B cell (primary cell): ENCODE data around the gene SLC16A10. TPM values are rescaled to one million over a fixed set of nuclear protein-coding genes. Genes with fewer than 3 reads are reported as not detected.

ENCODE experiments used
- ATAC-seq: fragments of 200-7000 bp; cut with Tn5 transposase; one replicate; pipeline ENCODE4 v1.10.0; 2021; ENCODE audit warnings: low read depth, mild to moderate bottlenecking, moderate number of reproducible peaks, moderate library complexity
- CTCF ChIA-PET: fragments of 350-600 bp; sonication (Branson Sonifier 250); formaldehyde crosslinking; loops from one replicate; lab custom pipeline; 2021; ENCODE audit warnings: antibody characterized with exemption, inconsistent platforms; lab: Charles Lee
- POLR2A ChIA-PET: fragments of 350-600 bp; sonication (Branson Sonifier 250); formaldehyde crosslinking; loops from one replicate; lab custom pipeline; 2021; ENCODE audit warnings: antibody characterized with exemption; lab: Charles Lee
- DNase-seq: peaks from one replicate; pipeline ENCODE4 v3.0.0; 2013
- H2AFZ ChIP-seq: 2 replicates; pipeline ENCODE4 v1.6.1; 2012; ENCODE audit warnings: mild to moderate bottlenecking, low read depth, low read length; ENCODE audit not compliant: insufficient read depth, poor library complexity, severe bottlenecking
- H3K27ac ChIP-seq, 2 donors: 1 replicate in 1 of 2; 2 replicates in 1 of 2; pipeline ENCODE4 v1.5.1; 2012 to 2013; ENCODE audit warnings: low read length in 2 of 2, mild to moderate bottlenecking in 2 of 2, moderate library complexity in 1 of 2
- H3K27me3 ChIP-seq, 4 experiments: fragments of 200-600 bp in 1 of 4; sonication (generic) in 1 of 4; replicated peaks in 1 of 4; 1 replicate in 2 of 4; 2 replicates in 2 of 4; pipeline versions ENCODE4 v1.6.1 to v1.7.0; 2013 to 2016; ENCODE audit warnings: low read length in 3 of 4, mild to moderate bottlenecking in 2 of 4, mixed read lengths in 1 of 4, moderate library complexity in 1 of 4; ENCODE audit not compliant: insufficient read depth in 4 of 4, control insufficient read depth in 3 of 4; ENCODE audit errors: control extremely low read depth in 1 of 4
- H3K36me3 ChIP-seq, 2 experiments: replicated peaks in 1 of 2; 1 replicate in 1 of 2; 2 replicates in 1 of 2; pipeline versions ENCODE4 v1.6.1 to v1.7.1; 2013; ENCODE audit warnings: low read length in 1 of 2; ENCODE audit not compliant: insufficient read depth in 2 of 2, control insufficient read depth in 1 of 2; ENCODE audit errors: control extremely low read depth in 1 of 2, extremely low read depth in 1 of 2
- H3K4me1 ChIP-seq, 2 donors: fragments of 200-600 bp in 1 of 2; sonication (generic) in 1 of 2; 1 replicate in 1 of 2; 2 replicates in 1 of 2; pipeline versions ENCODE4 v1.5.1 to v1.6.1; 2013 to 2017; ENCODE audit warnings: low read length in 2 of 2; ENCODE audit not compliant: control insufficient read depth in 2 of 2, insufficient read depth in 2 of 2
- H3K4me2 ChIP-seq: replicated peaks from 2 replicates; pipeline ENCODE3; 2012; ENCODE audit warnings: mild to moderate bottlenecking, low read depth, low read length; ENCODE audit not compliant: poor library complexity, severe bottlenecking
- H3K4me3 ChIP-seq, 5 experiments: fragments of 200-600 bp in 1 of 5; sonication (generic) in 1 of 5; 1 replicate in 3 of 5; 2 replicates in 2 of 5; pipeline versions ENCODE4 v1.5.1 to v1.7.0; 2011 to 2016; ENCODE audit warnings: low read length in 4 of 5, mild to moderate bottlenecking in 4 of 5, low read depth in 2 of 5, control low read depth in 1 of 5, moderate library complexity in 1 of 5; ENCODE audit not compliant: insufficient read depth in 1 of 5; ENCODE audit errors: control extremely low read depth in 1 of 5, extremely low read depth in 1 of 5
- H3K79me2 ChIP-seq: fragments of 200-600 bp; sonication (generic); one replicate; pipeline ENCODE4 v1.6.0; 2016; ENCODE audit warnings: low read length; ENCODE audit not compliant: control insufficient read depth, insufficient read depth
- H3K9ac ChIP-seq: fragments of 200-600 bp; sonication (generic); 2 replicates; pipeline ENCODE4 v1.6.1; 2017; ENCODE audit warnings: mild to moderate bottlenecking, low read length, moderate library complexity
- H3K9me3 ChIP-seq, 3 donors: one replicate each; pipeline versions ENCODE4 v1.6.1 to v1.7.1; 2013; ENCODE audit warnings: low read length in 2 of 3; ENCODE audit not compliant: control insufficient read depth in 2 of 3, insufficient read depth in 1 of 3; ENCODE audit errors: control extremely low read depth in 1 of 3
- H4K20me1 ChIP-seq: 2 replicates; pipeline ENCODE4 v1.6.0; 2012; ENCODE audit warnings: mild to moderate bottlenecking, low read length; ENCODE audit not compliant: insufficient read depth, control insufficient read depth, poor library complexity, severe bottlenecking
- H3K27ac Mint-ChIP-seq: one replicate; pipeline ENCODE4 v1.8.0; 2021; ENCODE audit warnings: mixed read lengths
- H3K27me3 Mint-ChIP-seq: one replicate; pipeline ENCODE4 v1.8.0; 2021; ENCODE audit warnings: mixed read lengths
- H3K4me1 Mint-ChIP-seq: one replicate; pipeline ENCODE4 v1.8.0; 2021; ENCODE audit warnings: mixed read lengths
- H3K4me3 Mint-ChIP-seq: one replicate; pipeline ENCODE4 v1.8.0; 2021; ENCODE audit warnings: mixed read lengths
- H3K9me3 Mint-ChIP-seq: one replicate; pipeline ENCODE4 v1.8.0; 2022; ENCODE audit warnings: mixed read lengths; ENCODE audit not compliant: insufficient read depth
- CTCF ChIP-seq: fragments of 200-600 bp; IDR thresholded peaks from one replicate; pipeline ENCODE4 v1.8.0; 2022; ENCODE audit warnings: antibody characterized with exemption, mild to moderate bottlenecking
- EZH2 ChIP-seq: IDR thresholded peaks from 2 replicates; pipeline ENCODE4 v1.6.1; 2012; ENCODE audit warnings: borderline replicate concordance, low read depth, mild to moderate bottlenecking, moderate library complexity, low read length; ENCODE audit not compliant: insufficient read depth, poor library complexity, severe bottlenecking
- WGBS: methylation state at CpG from one replicate; pipeline ENCODE4 v1.1.5; 2013; ENCODE audit warnings: missing lambda C conversion rate; ENCODE audit not compliant: insufficient coverage; 5-methylcytosine and 5-hydroxymethylcytosine counted together
- intact Hi-C: fragments of 100-400 bp; cut with micrococcal nuclease; formaldehyde crosslinking; loops from one replicate; pipeline ENCODE4 v1.10.0; 2022
- polyA plus RNA-seq: library from polyadenylated mRNA; depleted of rRNA; stranded (reverse); fragments of >200 nt; gene quantifications from 2 replicates; pipeline ENCODE4 v1.2.3, GENCODE V29; 2012
- total RNA-seq, 2 donors: library from RNA; stranded (reverse); fragments of 120-200 nt in 1 of 2; gene quantifications; 1 replicate in 1 of 2; 2 replicates in 1 of 2; pipeline versions ENCODE4 v1.2.3 to v1.2.4, GENCODE V29; 2013 to 2022

SLC16A10 gene
- total and polyA plus RNA-seq, 2 donors (not counting 1 experiment from before 2014, with no cell fraction given) = 0.06 to 0.71 TPM

- H3K79me2 ChIP-seq = no peaks in the 10 kb centered on the region
- H3K4me1 ChIP-seq = no peaks in the 10 kb centered on the region
- Mint-ChIP-seq H3K4me3 (no peak overlapping the region), H3K27ac (no peak overlapping the region), H3K27me3 (no peaks in the 10 kb centered on the region), H3K9me3 (no peaks in the 10 kb centered on the region), H3K4me1 (peaks cover 2% of the 10 kb centered on the region)
- ATAC-seq (no peak), DNase-seq (no peak)
- H3K27ac ChIP-seq = no peak overlapping the region
- no peaks in the 10 kb centered on the region for H3K36me3 ChIP-seq
- intact Hi-C loops = no loop called here
- no CpG with 5 or more reads among the region's 2 CpGs for WGBS
- H4K20me1 ChIP-seq = no peaks in the 10 kb centered on the region
- no peak for TF ChIP-seq CTCF
- no peak for TF ChIP-seq EZH2
- H3K4me3 ChIP-seq = no peak overlapping the region
- ChIA-PET POLR2A (no interaction called here), CTCF (no interaction called here)
- H3K27me3 ChIP-seq = no peaks in the 10 kb centered on the region
- H3K9me3 ChIP-seq = peaks cover 0 to 3% (median 0%) of the 10 kb centered on the region in 3 donors
- H3K9ac ChIP-seq = no peak overlapping the region
- H3K4me2 ChIP-seq = no peak overlapping the region
- H2AFZ ChIP-seq = no peak overlapping the region
These were observed 87.8 kb downstream of the SLC16A10 start for GRCh38 chr6:111175109-111175508.

GRCh38 chr6:111176038-111176759 lies 88.9 kb downstream of the SLC16A10 start:
- H3K9ac ChIP-seq = no peak overlapping the region
- CTCF ChIA-PET = no interaction called here

More at GRCh38 chr6:111176038-111176759, 88.9 kb downstream of the SLC16A10 start:
- DNase-seq (no peak), ATAC-seq (no peak)
- H3K36me3 ChIP-seq = no peaks in the 10 kb centered on the region
- H2AFZ ChIP-seq = no peak overlapping the region
- no peaks in the 10 kb centered on the region for H3K79me2 ChIP-seq
- H4K20me1 ChIP-seq = no peaks in the 10 kb centered on the region
- H3K4me3 ChIP-seq = no peak overlapping the region
- no peaks in the 10 kb centered on the region for H3K9me3 ChIP-seq
- H3K27me3 ChIP-seq = no peaks in the 10 kb centered on the region
- POLR2A ChIA-PET = no interaction called here
- Mint-ChIP-seq H3K9me3 (no peaks in the 10 kb centered on the region), H3K4me1 (peaks cover 2% of the 10 kb centered on the region), H3K27ac (no peak overlapping the region), H3K27me3 (no peaks in the 10 kb centered on the region), H3K4me3 (no peak overlapping the region)
- TF ChIP-seq CTCF (no peak), EZH2 (no peak)
- intact Hi-C loops = no loop called here
- H3K4me1 ChIP-seq = no peaks in the 10 kb centered on the region
- H3K4me2 ChIP-seq = no peak overlapping the region
- no CpG with 5 or more reads among the region's 2 CpGs for WGBS
- no peak overlapping the region for H3K27ac ChIP-seq
